T-helper 1 cell (primary cell): ENCODE results near the gene PDCD11.
"Not testable (repeated sequence)": the region's sequence is repeated elsewhere in the genome, so short reads cannot be mapped to it uniquely, and the experiment has no call there.

ENCODE experiments used
- DNase-seq, 5 donors: peaks; one replicate each; pipeline ENCODE4 v3.0.0-alpha.2; 2012 to 2020

PDCD11 gene

DNA sequence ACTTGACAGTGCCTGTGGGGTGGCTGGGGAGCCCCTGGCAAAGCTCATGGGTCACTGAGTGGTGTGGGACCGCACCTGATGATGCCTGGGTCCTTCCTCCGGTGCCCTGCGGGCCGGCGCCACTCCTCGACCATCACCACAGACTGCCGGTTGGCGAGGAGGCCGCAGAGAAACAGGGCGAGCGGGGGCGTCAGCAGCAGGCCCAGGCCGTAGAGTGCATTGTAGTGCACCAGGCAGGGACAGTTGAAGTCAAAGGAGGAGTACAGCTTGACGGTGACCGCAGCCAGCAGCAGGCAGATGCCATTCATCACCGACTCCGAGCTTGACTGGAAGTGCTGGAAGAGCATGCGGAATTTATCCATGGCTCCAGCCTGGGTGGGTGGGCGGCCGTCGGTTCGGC, 82.2 kb downstream of the PDCD11 start:
- no peak for DNase-seq

DNA sequence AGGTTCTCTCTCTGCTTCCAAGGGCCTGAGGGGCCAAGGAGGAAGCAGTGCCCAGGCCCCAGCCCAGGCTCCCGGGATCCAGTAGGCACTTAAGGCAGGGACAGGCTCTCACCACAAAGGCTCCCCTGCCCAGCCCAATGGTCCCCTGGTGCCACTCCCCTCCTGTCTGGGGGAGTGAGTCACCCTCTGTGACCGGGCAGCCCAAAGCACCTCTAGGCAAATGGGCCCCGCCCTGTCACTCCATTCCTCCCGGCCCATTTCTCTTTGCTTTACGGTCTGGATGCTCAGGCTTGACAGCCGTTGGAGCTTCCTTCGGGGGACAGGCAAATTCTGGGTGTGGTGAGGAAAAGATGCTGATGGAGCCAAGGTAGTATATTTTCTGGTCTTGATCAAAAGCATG, 82.7 kb downstream of the PDCD11 start, which contains the start of gene CALHM3:
Gene CALHM3 (minus strand): TSS at position 106 of the 400 bp plus-strand sequence. CDS start 208 bp downstream, outside the sequence.
- DNase-seq, result no peak

DNA sequence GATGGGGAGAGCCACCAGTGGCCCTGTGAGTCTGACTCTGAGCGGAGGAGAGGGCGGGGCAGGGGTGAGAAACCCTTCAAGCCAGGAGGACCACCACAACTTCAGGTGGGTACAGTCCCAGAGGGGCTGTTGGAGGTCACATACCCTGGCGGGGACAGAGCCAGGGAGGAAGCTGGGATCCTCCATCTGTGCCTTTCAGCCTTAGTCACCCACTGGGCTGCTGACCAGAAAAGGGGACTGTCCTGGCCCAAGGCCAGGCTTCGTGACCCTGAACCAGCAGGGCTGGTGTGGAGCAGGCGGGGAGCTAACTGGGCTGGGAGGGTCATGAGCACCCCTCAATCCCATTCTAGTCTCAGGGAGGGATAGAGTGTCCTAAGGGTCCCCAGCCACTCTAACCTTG, 84.1 kb downstream of the PDCD11 start:
- DNase-seq, result no peak

DNA sequence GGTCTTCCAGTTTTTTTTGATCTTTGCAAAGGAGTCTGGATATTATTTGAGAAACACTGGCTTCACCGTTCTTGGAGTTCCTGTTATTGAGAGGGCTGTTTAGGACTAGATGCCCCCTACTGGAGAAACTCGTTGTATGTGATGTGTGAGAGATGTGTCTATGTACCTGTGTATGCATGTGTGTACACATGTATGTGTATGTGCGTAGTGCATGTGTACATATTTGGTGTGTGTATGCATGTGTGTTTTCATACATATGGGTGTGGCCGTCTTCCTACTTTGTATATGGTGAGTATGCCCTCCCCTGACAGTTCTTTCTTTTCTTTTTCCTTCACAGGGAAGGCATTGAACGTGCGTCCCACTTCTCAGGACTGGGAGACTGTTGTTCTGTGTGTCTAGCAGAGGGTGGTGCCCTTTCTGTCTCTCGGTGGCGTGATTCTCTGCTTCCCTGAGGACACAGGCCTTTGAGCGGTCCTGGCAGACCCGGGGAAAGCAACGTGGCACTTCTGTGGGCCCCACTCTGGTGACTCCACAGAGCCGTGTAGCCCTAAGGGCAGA, 85.6 kb downstream of the PDCD11 start:
- DNase-seq, result peak in 3 of 5 donors; percentile 32 to 78 (median 36)

DNA sequence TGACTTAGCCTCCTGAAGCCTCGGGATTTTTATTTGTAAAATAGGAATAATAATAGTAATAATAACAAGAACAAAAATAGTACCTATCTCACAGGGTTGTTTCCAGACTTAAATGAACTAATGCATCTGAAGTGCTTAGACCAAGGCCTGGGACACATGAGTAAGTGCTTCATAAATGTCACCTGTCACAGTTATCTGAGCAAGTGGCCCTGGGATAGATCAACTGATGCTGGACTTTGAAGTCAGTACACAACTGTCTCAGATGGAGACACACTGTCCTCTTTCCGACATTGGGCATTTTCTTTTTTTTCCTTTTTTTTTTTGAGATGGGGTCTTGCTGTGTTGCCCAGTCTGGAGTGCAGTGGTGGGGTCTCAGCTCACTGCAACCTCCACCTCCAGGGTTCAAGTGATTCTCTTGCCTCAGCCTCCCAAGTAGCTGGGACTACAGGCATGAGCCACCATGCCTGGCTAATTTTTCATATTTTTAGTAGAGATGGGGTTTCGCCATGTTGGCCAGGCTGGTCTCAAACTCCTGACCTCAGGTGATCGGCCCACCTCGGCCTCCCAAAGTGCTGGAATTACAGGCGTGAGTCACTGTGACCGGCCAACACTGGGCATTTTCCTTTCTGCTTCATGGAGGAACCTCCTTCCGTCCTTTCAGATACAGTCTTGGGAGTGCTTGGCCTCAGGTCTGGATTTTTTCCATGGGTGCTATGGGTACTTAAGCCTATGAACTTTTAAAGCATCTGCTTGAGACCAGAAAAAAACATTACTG, 90.4 kb downstream of the PDCD11 start:
- not testable (repeated sequence) for DNase-seq

DNA sequence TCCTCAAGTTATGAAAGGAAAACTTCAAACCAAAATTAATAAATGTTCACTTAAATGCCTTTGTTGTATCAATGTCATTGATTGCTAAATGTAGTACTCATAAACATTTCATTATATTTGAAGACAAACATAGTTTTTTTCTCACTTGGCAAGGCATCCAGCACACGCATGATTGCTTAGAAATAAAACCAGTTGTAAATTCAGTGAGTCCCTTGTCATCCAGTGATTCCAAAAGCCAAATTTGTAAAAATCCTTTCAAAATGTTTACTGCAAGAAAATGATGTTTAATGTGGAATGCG, 90.9 kb downstream of the PDCD11 start:
- DNase-seq, result no peak

DNA sequence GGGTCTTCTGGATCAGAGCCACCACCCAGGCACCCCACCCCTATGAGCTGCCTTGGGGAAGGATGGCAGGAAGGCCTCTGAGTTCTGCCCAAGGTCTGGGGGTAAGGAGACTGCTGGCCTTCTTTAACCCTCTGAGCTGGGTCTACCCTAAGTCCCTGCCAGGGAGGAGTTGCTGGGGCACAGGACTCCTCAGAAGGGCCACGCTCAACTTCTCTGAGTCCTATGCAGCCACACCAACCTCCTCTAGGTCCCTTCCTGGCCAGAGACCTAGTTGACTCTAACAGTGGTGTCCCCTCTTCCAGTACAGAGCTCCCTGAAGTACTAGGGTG, 94.5 kb downstream of the PDCD11 start:
- DNase-seq, result no peak

DNA sequence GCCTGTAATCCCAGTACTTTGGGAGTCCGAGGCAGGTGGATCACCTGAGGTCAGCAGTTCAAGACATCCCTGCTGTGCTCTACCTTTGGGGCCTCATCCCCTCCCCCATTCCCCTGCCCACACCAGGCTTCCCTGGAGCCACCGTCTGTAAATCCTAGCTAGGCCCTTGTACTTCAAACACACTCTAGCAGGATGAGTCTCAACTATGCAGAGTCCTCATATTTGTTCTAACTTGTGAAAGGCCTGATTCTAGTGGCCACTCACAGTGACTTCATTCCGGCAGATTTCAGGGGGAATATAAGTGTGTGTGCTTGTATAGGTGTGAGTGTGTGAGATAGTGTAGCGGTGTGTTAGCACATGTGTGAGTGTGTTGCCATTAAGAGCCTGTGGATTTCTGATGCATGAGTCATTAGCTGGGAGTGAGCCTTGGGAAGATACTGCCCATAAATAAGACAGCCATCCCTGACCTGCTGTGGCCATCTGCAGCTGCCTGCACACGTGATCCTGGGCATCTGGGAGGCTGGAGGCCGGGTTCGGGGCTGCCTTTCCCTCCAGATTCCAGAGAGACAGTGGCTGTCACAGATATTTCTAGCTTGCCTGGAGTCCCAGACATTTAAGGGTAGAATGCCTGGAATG, 95.4 kb downstream of the PDCD11 start:
- DNase-seq, result no peak

DNA sequence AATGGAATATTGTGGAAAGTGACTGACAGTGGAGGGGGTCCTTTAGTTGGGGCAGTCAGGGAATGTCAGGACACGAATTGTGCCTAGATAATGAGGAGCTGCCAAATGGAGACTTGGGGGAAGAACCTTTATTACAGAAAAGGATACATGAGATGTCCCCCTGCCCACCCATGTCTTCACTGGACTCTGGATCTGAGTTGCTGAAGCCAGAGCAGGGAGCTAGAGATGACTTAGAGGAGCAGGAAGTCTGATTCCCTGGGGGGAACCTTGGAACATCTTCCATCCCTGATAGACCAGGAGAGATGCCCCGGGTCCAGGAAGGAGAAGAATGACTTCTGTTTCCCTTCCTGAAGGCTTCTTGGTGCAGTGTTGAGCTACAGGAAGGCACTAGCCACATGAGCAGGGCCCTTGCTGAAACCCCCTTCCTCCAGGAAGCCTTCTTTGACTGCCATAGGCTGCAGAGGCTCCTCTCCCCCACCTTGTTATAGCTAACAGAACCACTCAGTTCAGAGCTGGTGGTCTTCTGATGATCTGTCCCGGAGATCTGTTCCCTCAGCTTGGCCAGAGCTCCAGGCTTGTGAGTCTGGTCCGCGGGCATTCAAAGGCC, 96.3 kb downstream of the PDCD11 start:
- DNase-seq, result no peak

DNA sequence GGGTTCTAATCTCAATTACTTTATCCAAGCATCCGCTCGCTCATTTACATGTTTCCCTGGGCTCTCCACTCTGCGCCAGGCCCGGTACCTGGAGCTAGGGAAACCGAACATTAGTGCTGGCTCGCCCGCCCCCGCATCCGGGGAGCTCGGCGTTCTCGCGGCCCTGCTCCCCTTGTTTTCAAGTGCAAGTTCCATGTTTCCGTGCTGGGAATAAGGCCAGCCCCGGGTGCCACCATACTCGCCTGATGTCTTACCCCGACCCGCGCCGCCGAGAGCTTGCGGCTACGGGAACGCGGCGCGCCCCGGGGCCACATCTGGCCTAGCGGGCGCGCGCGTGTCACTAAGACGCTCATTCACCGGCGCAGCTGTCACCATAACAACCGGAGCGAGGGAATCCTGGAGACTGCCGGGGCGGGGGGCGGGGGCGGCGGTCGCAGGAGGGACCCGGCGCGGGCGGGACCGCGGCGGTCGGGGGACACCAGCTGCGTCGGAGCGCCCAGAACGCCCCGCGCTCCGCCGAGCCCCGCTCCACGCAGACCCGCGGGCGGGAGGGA, 97.0 kb downstream of the PDCD11 start, which contains the start of gene NEURL1:
Gene NEURL1 (plus strand): TSS at position 344 of the 554 bp plus-strand sequence. CDS start 683 bp downstream, outside the sequence.
- peak in 2 of 5 donors; percentile 11 to 30 for DNase-seq

DNA sequence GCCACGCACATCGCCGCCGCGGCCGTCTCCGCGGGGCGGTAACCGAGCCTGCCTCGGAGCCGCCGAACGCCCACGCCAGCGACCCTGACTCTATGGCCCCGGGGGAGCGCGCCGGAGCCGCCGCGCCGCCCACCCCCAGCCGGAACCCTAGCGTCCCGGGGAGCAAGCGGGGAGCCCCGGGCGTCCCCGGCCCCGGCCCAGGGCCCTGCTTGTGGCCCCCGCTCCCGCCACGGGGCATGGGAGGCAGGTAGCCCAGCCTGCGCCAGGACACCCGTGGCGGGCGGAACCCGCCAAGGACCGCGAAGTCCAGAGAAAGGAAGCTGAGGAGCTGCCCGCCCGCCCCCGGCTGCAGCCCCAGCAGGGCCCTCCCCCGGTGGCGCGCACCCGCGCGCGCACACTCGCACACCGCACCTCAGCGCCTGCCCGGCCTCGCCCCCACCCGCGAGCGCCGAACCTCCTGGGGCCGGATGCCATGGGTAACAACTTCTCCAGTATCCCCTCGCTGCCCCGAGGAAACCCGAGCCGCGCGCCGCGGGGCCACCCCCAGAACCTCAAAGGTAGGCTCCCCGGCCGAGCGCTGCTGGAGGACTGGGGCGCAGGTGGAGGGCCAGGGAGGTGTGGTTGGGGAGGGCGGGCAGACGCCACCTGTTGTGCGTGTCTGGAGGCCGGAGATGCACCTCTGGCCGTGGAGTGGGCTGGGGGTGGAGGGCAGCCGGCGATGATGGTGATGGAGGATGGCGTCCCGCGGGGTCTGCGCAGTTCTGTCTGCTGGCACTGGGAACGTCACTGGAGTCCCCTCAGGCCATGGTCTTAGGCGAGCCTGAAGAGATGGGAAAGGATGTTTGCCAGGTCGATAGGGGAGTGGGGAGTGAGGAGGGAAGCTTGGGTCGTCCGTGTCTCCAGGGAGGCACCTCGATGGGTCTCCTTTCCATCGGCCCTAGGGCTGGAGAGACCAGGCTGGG, 97.8 kb downstream of the PDCD11 start:
- peak in 2 of 5 donors; percentile 10 to 41 for DNase-seq

DNA sequence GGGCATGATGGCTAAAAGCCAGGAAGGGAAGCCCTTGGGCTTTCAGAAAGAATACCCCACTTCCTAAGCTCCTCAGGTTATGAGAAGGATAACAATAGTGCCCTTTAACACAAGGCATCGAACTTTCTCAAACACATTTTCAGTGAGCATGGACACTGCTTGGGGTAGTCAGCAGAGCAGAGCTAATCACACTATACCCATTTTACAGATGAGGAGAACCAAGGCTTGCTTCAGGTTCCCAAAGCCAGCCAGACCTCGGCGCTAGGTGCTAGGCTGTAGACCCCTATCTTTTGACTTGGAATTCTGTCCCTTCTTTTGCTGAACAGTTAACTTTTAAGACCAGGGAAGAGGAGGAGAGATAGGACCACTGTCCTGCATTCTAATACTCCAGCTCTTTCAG, 98.9 kb downstream of the PDCD11 start:
- DNase-seq, result no peak
